Skin of body (tissue), 2 donors: Measurements from ENCODE around the gene MEGF9. TPM values are rescaled to one million over a fixed set of nuclear protein-coding genes. Genes with fewer than 3 reads are reported as not detected.
"Not testable (repeated sequence)": the region's sequence is repeated elsewhere in the genome, so short reads cannot be mapped to it uniquely, and the experiment has no call there.

Experiments
- DNase-seq: peaks from one replicate; lab custom pipeline; 2025; lab: John Stamatoyannopoulos, UW
- total RNA-seq: library from RNA; depleted of rRNA; stranded (reverse); fragments of >200 nt; gene quantifications from one replicate; pipeline ENCODE4 v1.2.3, GENCODE V29; 2014

Gene MEGF9
- total RNA-seq, 1 donor from 2014 or later, result 24.2 TPM

DNA sequence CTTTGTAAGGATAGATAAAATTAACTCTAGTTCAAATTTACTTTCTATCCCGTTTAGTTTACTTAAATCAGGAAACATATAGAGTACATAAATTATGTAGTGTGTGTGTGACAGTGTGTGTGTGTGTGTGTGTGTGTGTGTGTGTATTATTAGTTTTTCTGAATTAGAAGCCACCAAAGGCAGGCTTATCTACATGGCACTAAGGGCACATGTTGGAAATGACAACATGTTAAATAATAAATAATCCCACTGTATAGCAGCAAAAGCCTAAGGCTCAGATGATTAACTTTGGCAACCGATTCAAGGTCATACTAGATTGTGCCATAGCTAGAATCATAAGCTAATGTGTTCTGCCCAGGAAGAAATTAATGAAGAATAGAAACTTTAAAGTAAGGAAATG, 54.6 kb downstream of the MEGF9 start:
- no peak for DNase-seq

DNA sequence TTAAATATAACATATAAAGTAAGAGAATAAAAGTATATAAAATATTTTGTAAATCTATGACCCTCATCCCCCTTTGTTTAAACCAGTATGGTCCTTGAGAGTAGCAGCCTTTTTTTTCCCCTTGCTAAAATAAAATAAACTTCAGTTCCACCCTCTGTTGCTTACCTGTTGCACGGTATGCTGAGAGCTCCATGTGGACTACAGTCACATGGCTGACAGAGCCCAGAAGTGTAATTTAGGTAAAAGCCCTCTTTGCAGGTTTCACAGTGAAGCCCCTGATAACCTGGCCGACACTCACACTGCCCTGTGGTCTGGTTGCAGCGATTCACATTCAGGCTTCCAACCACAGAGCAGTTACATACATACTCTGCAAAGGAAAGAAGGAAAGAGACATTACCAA, 55.1 kb downstream of the MEGF9 start:
- no peak for DNase-seq

DNA sequence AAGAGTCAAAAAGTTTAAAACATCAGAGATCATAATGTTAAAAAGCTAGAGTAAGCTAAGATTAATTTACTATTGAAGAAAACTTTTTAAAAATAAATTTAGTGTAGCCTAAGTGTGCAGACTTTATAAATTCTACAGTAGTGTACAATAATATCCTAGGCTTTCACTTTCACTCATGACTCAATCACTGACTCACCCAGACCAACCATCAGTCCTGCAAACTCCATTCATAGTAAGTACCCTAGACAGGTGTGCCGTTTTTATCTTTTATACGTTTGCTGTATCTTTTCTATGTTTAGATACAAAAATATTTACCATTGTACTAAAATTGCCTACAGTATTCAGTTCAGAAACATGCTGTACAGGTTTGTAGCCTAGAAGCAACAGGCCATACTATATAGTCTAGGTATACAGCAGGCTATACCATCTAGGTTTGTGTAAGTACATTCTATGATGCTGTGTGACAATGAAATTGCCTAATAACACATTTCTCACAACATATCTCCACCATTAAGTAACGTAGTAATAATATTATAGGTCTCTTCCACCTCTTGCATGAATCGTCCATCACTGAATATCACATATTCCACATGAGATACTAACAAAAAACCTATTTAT, 59.2 kb downstream of the MEGF9 start:
- no peak for DNase-seq

DNA sequence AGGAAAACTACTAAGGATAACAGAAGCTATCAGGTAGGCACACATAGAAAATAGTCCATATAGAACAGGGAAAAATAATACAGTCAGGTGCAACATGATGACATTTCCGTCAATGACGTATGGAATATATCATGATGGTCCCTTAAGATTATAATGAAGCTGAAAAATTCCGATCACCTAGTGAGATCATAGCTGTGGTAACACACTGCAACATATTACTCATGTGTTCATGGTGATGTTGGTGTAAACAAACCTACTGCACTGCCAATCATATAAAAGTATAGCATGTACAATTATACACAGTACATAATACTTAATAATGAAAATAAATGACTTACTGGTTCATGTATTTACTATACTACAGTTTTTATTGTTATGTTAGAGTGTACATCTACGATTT, 60.0 kb downstream of the MEGF9 start:
- no peak for DNase-seq

DNA sequence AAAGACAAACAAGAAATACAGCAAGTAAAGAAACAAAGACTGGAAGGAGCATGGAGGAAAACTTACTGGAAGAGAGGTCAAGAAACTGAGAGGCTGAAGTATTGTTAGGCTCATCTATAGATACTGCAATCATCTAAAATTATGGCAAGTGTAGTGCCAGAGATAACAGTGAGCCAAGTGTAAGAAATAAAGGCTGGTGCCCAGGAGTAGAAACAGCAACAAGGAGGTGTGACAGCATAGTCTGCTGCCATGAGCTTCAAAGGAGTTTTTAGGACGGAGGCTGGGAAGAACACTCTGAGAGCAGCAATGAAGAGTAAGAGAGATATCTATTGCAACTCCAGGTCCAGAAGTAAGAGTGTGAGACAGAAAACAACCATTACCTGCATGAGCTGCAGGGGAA, 60.5 kb downstream of the MEGF9 start:
- no peak for DNase-seq

DNA sequence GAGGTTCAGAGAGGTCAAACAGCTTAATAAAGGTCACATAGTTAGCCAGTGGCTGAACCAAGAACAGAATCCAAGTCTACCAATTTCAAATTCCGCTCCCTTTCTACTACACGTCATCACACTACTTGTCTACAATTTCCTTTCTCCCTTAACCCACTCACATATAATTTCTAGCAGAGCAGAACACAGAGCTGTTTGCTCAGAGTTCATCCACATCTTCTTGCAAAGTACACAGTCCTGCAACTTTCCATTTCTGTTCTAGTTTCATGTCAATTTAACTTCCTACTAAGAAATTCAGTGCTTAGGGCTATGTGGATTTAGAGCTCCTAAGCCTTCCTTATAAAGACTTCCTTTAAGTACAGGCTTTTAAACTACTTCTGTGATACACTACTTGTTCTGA, 61.3 kb downstream of the MEGF9 start:
- no peak for DNase-seq

DNA sequence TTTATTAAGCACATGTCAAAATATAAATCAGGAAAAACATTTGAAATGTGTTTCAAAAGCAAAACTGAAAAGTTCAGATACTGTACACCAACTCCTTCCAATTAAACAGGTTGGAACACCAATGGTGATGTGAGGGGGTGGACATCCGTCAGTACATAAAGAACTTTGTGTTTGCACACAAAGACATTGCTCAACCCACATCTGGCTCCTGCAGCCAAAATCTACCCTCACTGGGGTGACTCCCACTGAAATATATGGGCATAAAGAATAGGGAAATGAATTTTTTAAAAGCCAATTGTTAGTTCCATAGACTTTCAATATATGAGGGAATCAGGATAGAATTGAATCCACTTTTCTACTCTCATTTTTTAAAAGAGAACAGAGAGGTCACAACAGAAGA, 63.9 kb downstream of the MEGF9 start:
- DNase-seq, result no peak

DNA sequence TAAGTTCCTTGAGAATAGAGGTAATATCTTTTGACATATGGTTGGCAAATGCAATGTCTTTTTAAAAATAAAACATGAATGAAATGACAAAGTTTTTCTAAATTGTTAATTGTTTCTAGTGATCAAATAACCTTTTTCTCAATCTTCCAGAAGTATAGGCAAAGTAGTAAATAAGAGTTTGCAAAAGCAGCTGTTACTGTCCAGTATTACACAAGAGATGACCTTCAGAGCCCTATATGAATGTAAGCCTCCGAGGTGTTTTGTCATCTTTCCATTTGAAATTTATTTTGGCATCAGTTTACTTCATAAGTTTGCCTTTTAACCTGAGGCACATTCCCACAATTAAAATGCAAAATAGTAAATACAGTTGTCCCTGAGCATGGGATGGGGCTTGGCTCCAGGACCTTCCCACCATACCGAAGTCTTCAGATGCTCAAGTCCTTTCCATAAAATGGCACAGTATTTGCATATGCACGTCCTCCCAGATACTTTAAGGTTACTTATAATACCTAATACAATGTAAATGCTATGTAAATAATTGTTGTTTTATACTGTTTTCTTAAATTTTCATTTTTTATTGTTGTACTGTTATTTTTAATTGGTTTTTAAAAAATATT, 65.6 kb downstream of the MEGF9 start:
- DNase-seq, result no peak

DNA sequence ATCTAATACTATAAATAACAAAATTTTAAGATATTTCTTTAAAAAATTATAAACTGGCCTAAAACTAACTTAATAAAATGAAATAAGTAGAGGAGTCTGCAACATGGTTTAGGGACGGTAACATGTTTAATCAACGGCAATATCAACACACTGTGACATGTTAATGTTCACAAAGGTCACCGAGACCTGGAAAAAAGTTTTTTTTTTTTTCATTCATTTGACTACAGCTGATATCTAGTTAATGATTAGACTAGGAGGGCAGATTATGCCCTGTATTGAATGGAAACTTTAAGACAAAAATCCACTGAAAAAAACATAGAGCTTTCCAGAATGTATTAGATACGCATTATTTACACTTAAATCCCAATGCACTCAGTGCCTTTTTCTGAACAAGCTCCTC, 67.3 kb downstream of the MEGF9 start:
- no peak for DNase-seq

DNA sequence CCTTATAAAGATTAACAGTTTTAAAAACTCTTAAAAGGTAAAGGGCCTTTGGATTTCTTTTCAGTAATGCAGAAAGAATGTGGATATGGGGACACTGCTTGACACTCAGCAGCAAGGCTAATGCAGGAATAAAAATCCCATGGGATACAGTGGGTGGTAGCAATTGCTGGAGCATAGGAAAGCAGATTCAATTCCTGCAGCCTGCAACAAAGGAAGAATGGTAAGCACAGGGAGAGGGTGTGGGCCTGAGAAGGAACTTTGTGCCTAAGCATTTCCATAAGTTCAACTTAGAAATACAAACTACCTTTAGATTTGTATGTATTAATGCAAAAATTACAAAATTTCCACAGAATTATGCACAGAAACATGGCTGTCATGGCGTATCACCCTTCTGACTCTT, 68.5 kb downstream of the MEGF9 start:
- DNase-seq, result no peak

DNA sequence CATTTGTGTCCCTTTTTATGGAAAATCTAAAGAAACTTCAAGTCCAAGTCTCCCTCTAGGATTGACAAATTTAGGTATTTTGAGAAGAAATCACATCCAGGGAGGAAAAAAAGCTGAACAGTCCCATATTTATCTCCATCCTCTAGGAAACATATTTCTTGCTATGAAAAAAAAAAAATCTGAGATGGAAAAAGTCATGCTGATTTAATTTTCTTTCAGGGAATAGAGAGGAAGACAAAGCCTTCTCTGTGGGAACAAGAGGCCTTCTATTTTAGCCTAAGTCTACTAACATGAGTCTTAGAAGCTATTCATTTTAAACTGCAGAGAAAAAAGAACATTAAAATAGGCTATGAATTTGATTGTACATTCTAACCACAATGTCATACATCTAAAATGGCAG, 71.2 kb downstream of the MEGF9 start:
- no peak for DNase-seq

DNA sequence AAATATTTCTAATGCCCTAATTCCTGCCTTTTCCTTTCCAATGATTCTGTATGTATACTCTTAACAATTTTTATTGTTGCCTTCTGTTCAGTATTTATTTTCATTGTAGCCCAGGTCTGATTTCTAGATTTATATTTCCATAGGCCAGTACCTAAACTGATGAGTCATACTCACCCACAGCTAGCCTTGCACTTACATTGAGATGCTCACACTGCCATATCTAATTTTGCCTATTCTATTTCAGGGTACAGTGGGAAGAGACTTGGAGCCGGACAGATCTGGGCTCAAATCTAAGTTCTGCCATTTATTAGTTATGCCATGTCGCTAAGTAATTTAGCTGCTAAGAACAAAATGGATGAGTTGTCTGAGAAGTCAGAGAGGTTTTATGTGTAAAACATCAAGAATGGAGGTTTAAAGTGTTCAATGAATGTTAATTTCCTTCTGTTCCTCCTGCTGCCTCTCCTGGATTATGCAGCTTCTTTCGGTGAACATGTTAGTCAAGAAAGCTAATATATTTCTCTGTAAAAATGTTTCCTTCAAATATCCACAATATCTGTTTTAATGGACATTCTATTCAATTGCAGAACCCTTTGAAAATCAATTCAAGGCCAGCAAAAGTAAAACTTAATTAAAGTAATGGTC, 72.0 kb downstream of the MEGF9 start:
- DNase-seq, result no peak

DNA sequence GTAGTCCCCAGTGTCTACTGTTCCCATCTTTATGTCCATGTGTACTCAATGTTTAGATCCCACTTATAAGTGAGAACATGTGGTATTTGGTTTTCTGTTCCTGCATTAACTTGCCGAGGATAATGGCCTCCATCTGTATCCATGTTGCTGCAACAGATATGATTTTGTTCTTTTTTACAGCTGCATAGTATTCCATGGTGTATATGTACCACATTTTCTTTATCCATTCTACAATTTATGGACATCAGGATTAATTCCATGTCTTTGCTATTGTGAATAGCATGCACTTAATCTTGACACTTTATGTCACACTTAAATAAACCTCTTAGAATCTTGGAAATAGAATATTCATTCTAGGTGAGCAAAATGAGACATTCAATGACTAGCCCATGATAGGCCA, 73.4 kb downstream of the MEGF9 start:
- DNase-seq, result not testable (repeated sequence)

DNA sequence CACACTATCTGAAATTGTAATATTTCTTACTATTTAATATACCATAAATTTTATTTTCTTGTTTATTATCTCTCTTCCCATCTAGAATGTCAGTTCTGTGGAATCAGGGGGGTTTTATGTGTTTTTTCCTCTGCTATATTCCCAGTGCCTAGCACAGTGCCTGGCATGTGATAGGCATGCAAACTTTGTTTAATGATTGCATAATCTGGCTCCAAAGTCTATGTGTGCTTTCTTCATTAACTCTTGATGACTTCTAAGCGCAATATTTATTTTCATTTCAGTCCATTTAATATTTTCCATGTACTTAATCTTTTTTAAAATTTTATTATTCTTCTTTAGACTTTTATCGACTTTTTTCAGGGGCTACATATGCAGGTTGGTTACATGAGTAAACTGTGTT, 73.9 kb downstream of the MEGF9 start:
- no peak for DNase-seq

DNA sequence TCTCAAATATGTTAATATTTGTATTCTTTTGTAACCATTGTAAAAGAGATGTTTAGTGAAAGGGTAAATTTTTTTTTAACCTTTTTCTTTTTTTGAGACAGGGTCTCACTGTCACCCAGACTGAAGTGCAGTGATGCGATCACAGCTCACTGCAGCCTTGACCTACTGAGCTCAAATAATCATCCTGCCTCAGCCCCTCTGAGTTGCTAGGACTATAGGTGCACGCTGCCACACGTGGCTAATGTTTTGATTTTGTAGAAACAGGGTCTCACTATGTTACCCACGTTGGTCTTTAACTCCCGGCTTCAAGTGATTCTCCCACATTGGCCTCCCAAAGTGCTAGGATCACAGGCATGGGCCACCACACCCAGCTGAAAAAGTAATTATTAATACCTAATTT, 76.4 kb downstream of the MEGF9 start:
- no peak for DNase-seq

DNA sequence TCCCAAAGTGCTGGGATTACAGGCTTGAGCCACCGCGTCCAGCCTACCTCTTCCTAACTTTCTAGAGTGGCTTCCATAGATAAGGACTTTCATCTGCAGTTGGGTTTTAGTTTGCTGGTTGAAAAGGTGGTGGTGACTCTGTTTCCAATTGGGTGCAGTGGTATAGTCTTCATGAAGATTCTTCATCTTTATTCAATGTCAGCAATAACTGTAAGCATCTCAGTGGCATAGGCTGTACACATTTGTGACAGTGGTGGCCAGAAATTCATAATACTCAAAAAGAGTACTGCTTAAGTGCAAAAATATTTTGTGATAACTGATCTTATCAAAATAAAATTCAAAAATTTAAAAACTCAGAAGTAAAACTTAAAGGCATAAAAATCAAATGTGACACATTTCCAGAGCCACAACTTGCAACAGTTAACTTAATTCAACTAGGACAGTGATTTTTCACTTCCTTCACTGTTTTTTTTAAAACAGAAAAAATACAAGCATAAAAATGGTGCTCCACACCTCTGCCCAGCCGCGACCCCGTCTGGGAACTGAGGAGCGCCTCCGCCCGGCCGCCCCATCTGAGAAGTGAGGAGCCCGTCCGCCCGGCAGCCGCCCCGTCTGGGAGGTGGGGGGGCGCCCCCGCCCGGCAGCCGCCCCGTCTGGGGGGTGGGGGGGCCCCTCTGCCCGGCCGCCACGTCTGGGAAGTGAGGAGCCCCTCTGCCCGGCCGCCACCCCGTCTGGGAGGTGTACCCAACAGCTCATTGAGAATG, 77.9 kb downstream of the MEGF9 start:
- no peak for DNase-seq

DNA sequence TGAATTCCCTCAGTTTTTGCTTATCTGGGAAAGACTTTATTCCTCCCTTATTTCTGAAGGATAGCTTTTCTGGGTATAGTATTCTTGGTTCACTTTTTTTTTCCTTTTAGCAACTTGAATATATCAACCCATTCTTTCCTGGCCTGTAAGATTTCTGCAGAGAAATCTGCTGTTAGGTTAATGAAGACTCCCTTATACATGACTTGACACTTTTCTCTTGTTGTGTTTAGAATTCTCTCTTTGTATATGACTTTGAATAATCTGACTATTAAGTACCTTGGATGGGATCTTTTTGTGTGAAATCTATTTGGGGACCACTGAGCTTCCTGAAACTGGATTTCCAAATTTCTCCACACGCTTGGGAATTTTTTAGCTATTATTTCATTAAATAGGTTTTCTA, 79.3 kb downstream of the MEGF9 start:
- no peak for DNase-seq

DNA sequence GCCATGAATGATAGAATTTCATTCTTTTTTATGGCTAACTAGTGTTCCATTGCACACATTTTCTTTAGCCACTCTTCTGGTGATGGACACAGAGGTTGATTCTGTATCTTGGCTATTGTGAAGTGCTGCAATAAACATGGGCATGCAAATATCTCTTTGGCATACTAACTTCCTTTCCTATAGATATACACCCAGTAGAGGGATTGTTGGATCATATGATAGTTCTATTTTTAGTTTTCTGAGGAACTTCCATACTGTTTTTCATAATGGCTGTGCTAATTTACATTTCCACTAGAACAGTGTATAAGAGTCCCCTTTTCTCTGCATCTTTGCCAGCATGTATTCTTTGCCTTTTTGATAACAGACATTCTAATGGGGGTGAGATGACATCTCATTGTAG, 83.9 kb downstream of the MEGF9 start:
- DNase-seq, result no peak

DNA sequence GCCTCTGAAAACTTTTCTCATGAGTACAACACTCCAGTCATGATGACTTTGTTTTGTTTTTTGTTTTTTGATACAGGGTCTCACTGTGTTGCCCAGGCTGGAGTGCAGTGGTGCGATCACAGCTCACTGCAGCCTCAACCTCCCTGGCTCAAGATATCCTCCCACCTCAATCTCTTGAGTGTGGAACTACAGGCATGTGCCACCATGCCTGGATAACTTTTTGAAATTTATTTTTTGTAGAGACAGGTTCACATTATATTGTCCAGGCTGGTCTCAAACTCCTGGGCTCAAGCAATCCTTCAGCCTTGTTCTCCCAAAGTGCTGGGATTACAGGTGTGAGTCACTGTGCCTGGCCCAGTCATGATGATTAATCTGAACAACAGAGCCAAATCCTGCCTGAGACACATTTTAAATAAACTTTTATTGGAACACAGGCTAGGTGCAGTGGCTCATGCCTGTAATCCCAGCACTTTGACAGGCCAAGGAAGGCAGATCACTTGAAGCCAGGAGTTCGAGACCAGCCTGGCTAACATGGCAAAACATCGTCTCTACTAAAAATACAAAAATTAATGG, 85.3 kb downstream of the MEGF9 start:
- not testable (repeated sequence) for DNase-seq

DNA sequence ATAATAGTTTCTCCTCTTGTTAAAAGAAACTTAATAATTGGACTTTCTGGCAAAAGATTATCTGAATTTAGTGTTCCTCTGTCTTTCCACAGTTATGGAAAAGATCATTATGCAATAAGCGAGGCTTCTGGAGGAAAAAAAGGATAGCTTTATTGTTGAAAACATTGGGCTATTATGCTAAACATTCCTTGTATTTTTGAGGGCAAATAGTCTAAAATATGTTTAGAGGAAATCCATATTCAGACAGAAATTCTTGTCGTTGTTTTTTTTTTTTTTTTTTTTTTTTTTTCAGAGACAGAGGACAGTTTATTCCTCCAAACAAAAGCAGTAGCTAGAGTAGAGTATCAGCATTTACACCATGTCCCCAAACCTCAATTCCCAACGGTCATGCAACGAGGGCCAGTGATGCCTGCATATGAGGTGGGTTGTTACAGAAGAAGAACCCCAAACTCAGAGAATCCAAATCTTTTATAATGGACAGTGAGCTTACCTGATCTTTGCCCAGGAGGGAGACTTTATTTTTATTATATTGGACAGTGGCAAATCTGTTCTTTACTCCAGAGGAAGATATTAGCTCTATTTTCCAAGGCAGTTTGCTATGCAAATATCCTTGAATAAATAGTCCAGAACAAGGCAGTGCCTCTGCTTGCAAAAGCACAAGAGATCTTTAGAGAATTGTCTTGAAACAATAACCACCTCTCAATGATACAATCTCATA, 85.9 kb downstream of the MEGF9 start:
- no peak for DNase-seq

DNA sequence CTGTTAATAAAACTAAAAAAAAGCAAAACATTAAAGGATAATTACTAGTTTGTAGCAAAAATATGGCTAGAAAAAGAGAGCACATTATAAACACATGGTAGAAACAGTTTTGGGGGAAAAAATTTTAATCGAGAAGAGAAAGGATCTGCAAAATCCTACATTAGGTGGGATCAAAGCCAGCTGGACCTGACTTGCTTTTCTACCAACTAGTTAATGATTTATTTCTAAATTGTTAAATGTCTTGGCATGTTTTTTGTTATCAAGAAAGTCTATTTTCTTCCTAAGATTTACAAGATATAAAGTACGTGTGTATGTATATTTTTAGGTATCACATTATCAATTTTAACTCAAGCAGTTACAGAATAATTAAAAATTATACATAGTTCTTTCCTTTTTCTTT, 87.2 kb downstream of the MEGF9 start:
- DNase-seq, result no peak

DNA sequence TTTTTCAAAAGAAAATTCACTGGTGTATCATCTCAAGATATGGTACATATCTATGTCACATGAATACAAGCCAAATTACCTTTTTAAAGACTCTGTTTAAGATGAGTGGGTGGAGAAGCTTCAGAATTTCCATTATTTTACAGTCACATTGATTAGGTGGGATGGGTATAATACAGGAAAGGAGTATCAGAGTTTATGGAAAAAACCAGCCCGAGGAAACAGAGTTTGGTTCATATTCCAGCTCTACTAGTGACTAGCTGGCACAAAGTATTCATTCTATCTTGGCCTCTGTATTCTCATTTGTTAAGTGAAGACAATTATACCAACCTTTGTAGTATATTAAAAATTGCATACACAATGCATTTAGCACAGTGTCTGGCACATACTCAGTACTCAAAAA, 87.8 kb downstream of the MEGF9 start:
- no peak for DNase-seq
